Chondrocyte (in vitro differentiated cells): ENCODE data around the gene OPRL1. TPM values are rescaled to one million over a fixed set of nuclear protein-coding genes. Genes with fewer than 3 reads are reported as not detected.
A peak's percentile ranks its signal among the peaks of the same experiment; 100 is the strongest.

Experiments
- DNase-seq: peaks from one replicate; pipeline ENCODE4 v3.0.0; 2021; ENCODE audit warnings: mixed read lengths, low spot score
- H3K27ac Mint-ChIP-seq: one replicate; pipeline ENCODE4 v1.8.0; 2021; ENCODE audit warnings: mild to moderate bottlenecking, moderate library complexity, mixed read lengths; ENCODE audit not compliant: unreplicated experiment
- H3K27me3 Mint-ChIP-seq: 2 replicates; pipeline ENCODE4 v1.8.0; 2021; ENCODE audit warnings: low read depth, mixed read lengths
- H3K36me3 Mint-ChIP-seq: 2 replicates; pipeline ENCODE4 v1.8.0; 2021; ENCODE audit warnings: low read depth, mixed read lengths
- H3K4me1 Mint-ChIP-seq: 2 replicates; pipeline ENCODE4 v1.8.0; 2021; ENCODE audit warnings: low read depth, mild to moderate bottlenecking, mixed read lengths
- H3K4me3 Mint-ChIP-seq: one replicate; pipeline ENCODE4 v1.8.0; 2021; ENCODE audit warnings: mild to moderate bottlenecking, moderate library complexity, mixed read lengths; ENCODE audit not compliant: unreplicated experiment
- H3K9me3 Mint-ChIP-seq: 2 replicates; pipeline ENCODE4 v1.8.0; 2021; ENCODE audit warnings: low read depth, mixed read lengths
- CTCF ChIP-seq: fragments of 200-600 bp; sonication (generic); IDR thresholded peaks from 2 replicates; pipeline ENCODE4 v1.5.0; 2021; ENCODE audit warnings: antibody characterized with exemption, mild to moderate bottlenecking, moderate library complexity
- total RNA-seq: library from RNA; stranded (reverse); gene quantifications from 3 replicates; pipeline ENCODE4 v1.2.1, GENCODE V29; 2021

The OPRL1 gene
- total RNA-seq, 1 donor from 2014 or later, result 3.2 TPM

DNA sequence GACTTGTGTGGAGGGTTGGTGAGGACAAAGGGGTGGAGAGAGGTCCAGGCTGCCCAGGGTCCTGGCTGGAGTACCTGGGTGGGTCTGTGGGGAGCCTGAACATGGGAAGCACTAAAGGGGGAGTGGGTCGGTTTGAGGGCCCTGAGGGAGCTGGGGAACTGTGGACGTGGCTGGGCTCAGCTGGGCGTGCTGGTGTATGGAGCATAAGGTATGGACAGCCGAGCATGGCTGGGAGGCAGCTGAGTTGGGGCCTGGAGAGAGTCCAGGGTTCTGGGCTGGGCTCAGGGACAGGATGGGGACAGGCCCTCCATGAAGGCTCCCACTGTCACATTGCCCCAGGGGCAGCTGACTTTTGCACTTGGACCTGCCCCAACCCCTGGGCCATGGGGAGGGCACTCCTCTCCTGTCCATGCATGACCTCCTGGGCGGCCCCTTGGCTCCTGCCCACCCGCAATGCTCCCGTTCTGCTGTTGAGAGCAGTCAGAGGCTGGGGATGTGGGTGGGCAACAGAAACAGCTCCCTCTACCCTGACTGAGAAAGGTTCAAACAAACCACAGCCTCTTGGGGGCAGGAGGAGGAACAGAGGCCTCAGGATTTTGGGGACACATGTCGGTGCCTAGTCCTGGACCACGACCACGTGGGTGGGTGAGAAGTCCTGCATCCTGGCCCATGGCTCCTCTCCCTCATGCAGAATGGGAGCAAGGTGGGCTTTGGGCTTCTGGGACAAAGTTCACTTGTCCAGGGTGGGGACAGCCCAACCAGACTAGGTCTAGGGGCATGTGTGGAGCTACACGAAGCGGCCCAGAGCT lies 39.4 kb upstream of the OPRL1 start:
- no peak for DNase-seq
- Mint-ChIP-seq H3K36me3 (no peaks in the 10 kb centered on the region), H3K4me3 (no peak overlapping the region), H3K9me3 (no peaks in the 10 kb centered on the region), H3K27me3 (peaks cover 6% of the 10 kb centered on the region), H3K4me1 (peaks cover 24% of the 10 kb centered on the region), H3K27ac (no peak overlapping the region)
- TF ChIP-seq CTCF, result no peak

DNA sequence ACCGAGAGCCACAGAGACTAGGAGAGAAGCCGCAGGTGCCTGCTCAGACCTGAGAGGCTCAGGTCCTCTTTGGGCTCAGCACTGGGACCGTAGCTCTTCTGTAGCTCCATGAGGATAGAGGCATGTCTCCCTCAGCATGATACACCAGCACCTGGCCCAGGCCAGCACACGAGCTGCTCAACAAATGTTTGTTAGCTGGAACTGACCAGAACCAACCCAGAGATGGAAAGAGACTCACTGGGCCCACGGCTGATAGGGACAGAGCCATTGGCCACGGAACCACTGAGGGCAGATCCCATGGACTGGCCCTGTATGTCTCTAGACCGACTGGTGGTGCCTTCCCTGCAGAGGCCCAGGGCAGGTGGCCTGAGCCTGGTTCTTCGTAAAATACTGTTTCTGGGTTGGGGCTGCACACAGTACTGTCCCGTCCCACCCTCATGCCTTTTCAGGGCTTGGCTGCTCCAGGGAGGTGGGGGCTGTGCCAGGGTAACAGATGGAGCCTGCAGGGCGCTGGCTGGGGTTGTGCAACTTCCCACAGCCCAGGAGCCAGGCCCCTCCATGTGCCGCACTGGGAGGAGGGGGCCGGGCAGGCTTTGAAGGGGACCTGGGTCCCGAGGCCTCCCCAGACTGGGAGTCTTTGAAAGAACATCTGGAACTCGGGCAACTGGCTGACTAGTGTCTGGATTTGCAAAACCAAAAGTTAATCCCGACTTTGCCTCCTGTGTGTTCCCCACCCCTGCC lies 38.7 kb upstream of the OPRL1 start:
- Mint-ChIP-seq H3K4me1 (peaks cover 31% of the 10 kb centered on the region), H3K27me3 (peaks cover 6% of the 10 kb centered on the region), H3K4me3 (no peak overlapping the region), H3K36me3 (no peaks in the 10 kb centered on the region), H3K9me3 (no peaks in the 10 kb centered on the region), H3K27ac (no peak overlapping the region)
- DNase-seq, result no peak
- no peak for TF ChIP-seq CTCF

DNA sequence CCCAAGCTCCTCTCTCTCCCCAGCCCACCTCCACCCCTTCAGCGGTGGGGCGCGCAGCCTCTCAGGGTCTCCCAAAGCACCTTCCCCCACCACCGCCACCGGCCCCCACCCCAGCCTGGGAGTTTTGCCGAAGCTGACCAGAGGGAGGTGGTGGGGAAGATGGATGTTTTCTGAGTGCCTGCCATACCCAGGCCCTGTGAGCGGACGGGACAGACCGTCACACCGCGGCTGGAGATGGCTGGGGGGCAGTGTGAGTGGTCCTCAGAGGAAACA lies 38.2 kb upstream of the OPRL1 start:
- no peaks in the 10 kb centered on the region for H3K9me3 Mint-ChIP-seq

GRCh38 chr20:64042054-64042781 lies 37.7 kb upstream of the OPRL1 start:
- TF ChIP-seq CTCF, result no peak
- Mint-ChIP-seq H3K4me3 (peak overlapping the region; percentile 36), H3K27me3 (peaks cover 6% of the 10 kb centered on the region), H3K27ac (no peak overlapping the region), H3K4me1 (peaks cover 32% of the 10 kb centered on the region), H3K36me3 (no peaks in the 10 kb centered on the region), H3K9me3 (no peaks in the 10 kb centered on the region)
- no peak for DNase-seq

More for the DNA sequence above, 38.2 kb upstream of the OPRL1 start:
- Mint-ChIP-seq H3K27me3 (peaks cover 6% of the 10 kb centered on the region), H3K4me1 (peaks cover 32% of the 10 kb centered on the region), H3K36me3 (no peaks in the 10 kb centered on the region), H3K27ac (no peak overlapping the region), H3K4me3 (no peak overlapping the region)
- TF ChIP-seq CTCF, result no peak
- DNase-seq, result no peak

- peaks cover 29% of the 10 kb centered on the region for H3K4me1 Mint-ChIP-seq
- peaks cover 3% of the 10 kb centered on the region for H3K27me3 Mint-ChIP-seq
Observed at GRCh38 chr20:64043768-64044167, 36.1 kb upstream of the OPRL1 start.

More at GRCh38 chr20:64043768-64044167, 36.1 kb upstream of the OPRL1 start:
- Mint-ChIP-seq H3K27ac (peak overlapping the region; percentile 46), H3K9me3 (no peaks in the 10 kb centered on the region), H3K4me3 (no peak overlapping the region), H3K36me3 (no peaks in the 10 kb centered on the region)
- no peak for TF ChIP-seq CTCF
- DNase-seq, result no peak
